GM19023 (cell line): ENCODE results near the gene SOCS3.

Experiments
- ATAC-seq: cut with Tn5 transposase; IDR thresholded peaks from one replicate; pipeline ENCODE4 v1.9.1; 2021; ENCODE audit warnings: mild to moderate bottlenecking, moderate library complexity; ENCODE audit not compliant: unreplicated experiment

The SOCS3 gene

GRCh38 chr17:78353834-78354233 is 6.0 kb downstream of the SOCS3 start:
- no peak for ATAC-seq

- no peak for ATAC-seq
Measured at GRCh38 chr17:78351449-78352006, 8.3 kb downstream of the SOCS3 start.

DNA sequence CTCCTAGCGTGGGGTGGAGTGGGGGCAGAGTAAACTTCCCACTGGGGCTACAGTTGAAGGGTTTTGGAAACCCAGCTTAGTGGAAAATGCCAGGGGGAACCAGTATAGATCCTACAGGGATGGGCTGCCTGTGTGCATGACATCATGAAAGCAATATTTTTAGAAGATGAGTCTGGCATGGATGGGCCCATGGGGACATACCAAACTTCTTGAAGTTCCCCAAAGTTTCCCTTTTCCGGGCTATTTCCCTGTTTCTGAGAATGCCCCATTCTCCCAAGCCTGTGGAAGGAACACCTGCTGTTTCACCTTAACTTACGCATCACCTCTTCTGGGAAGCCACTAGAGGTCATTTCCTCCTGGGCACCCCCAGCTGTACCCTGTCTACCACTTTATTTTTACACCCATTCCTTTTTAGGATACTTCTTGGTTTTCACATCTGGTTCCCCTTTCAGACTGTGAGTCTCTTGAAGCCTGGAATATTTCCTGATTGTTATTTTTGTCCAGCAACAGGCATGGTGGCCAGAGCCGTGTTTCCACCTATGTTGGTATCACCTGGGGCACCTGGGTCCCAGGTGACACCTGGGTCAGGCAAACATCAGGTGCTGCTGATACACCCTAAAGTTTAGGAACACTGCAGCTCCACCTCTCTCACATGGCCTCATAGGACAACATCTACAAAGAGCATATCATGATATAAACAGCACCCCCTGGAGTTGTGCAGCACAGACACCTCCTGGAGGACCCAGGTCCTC is 9.8 kb downstream of the SOCS3 start:
- no peak for ATAC-seq

DNA sequence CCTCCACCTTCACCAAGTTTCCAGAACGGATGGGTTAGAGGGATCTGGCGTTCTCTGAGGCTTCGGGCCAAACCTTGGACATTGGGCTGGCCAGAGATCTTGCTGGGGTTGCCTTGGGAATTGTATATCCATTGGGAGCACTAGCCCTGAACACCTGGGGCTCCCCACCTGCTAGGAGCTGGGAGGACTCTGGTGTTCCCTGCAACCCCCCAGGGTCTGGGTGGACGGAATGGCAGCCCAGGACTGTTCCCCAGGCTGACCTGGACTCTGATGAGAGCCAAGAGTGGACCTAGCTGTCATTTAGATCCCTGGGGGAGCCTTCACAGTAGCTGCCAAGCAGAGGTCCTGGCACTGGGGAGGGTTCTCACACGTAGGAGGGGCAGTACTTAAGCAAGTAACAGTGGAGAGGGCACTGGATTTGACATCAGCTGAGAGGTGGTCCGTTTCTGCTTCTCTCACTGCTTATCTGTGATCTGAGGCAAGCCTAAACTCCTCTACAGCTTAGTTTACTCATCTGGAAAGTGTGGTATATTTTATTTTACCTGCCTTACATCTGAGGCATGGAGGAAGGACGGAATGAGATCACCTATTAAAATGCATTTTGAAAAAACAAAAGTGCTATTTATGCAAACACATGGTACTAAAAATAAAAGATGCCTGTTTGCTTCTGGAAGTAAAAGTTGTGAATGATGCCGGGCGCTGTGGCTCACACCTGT is 11.7 kb downstream of the SOCS3 start:
- ATAC-seq, result no peak

- ATAC-seq, result no peak
Measured at GRCh38 chr17:78347453-78347852, 12.4 kb downstream of the SOCS3 start.

GRCh38 chr17:78346605-78347250 is 13.1 kb downstream of the SOCS3 start:
- ATAC-seq, result no peak

DNA sequence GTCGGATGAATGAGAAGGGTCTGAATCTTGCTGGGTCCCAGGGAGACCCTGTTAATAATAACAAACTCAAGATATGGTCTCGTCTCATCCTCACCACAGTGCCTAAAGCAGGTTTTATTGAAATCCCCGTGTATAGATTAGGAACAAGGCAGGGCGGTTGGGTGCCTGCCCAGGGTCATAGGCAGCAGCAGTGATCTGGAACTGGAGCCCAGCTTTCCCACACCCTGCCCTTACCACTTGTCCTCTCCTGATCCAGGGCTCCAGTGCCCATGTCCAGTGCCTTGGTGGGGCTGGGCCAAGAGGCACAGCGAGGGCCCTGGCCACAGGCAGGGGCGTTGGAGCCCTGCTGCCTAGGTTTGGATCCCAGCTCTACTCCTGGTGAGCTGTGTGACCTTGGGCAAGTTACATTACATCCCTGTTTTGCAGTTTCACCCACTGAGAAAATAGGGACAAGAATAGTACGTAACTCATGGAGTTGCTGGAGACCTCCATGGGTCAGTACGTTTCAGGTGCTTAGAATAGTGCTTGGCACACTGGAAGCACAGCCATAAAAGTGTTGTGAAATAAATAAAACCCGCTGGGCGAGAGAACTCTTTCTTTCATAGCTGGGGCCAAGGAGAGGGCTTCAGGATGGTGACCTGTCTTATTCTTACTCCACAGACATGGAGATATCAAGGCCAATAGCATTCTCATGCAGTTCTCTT is 13.9 kb downstream of the SOCS3 start:
- ATAC-seq, result no peak

DNA sequence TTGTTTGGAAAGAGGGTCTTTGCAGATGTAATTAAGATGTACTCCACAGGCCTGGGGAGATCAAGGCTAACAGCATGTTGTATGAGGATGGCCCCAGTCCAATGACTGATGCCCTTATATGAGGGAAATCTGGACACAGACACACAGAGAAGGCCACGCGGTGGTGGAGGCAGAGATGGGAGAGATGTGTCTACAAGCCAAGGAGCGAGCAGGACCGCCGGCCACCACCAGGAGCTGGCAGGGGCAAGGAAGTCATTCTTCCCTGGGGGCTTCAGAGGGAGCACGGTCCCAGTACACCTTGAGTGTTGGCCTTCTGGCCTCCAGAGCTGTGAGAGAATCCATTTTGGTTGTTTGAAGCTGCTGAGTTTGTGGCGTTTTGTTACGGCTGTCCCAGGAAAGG is 14.7 kb downstream of the SOCS3 start:
- ATAC-seq, result no peak

GRCh38 chr17:78344666-78345065 is 15.2 kb downstream of the SOCS3 start:
- no peak for ATAC-seq

GRCh38 chr17:78343543-78344201 is 16.2 kb downstream of the SOCS3 start:
- ATAC-seq, result no peak

DNA sequence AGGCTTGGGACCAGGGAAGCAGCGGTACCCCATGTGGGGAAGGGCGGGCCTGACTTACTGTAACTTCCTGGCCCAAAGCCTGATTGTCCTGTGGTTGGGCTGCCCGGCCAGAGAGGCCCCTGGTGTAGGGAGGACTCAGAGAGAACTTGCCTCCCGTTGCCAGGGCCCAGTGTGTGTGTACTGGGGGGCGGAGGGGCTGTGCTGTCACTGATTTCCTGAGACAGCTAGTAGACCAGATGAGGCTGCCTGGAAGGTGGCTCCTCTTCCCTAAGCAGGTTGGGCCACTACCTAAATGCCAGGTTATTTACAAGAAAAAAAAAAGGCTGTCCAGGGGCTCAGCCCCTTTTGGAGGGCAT is 16.7 kb downstream of the SOCS3 start:
- ATAC-seq, result no peak

- ATAC-seq, result no peak
Measured at GRCh38 chr17:78342449-78343186, 17.3 kb downstream of the SOCS3 start.

DNA sequence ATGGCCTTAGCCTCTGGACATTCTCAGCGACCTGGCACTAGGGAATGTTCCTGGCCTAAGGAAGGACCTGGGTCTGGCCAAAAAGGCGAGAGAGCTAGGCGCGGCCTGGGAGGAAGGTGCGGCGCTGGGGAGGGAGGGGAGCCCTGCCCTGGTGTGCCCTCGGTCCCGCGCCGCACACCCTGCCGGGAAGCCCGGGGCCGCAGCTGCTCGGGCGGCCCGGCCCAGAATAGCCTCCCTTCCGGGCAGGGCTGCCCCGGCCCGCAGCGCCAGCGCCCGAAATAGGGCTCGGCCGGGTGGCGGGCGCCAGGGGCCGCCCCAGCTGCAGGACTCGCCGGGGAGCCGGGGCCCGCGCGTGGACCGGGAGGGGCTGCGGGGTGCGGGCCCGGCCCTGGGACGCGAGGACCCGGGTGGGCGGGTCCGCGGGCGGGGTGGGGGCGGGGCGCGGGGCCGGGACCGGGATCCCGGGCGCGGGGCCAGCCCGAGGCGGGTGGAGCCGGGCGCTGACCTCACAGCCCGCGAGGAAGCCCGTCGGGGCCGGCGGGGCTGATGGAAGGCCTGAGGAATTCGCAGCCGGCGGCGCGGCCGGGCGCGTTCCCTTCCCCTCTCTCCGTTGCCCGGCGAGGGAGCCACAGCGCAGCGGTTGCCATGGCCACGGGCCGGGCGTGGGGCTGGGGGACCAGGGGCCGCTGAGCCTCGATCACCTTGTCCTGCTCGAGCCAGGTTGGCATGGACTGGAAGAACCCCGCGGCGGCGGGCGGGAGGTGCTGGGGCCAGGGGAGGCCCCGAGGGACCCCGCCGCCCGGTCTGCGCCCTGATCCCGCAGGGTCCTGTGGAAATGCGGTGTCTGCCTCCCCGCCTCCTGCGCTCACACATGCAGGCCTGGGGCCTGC is 18.1 kb downstream of the SOCS3 start:
- ATAC-seq, result no peak

DNA sequence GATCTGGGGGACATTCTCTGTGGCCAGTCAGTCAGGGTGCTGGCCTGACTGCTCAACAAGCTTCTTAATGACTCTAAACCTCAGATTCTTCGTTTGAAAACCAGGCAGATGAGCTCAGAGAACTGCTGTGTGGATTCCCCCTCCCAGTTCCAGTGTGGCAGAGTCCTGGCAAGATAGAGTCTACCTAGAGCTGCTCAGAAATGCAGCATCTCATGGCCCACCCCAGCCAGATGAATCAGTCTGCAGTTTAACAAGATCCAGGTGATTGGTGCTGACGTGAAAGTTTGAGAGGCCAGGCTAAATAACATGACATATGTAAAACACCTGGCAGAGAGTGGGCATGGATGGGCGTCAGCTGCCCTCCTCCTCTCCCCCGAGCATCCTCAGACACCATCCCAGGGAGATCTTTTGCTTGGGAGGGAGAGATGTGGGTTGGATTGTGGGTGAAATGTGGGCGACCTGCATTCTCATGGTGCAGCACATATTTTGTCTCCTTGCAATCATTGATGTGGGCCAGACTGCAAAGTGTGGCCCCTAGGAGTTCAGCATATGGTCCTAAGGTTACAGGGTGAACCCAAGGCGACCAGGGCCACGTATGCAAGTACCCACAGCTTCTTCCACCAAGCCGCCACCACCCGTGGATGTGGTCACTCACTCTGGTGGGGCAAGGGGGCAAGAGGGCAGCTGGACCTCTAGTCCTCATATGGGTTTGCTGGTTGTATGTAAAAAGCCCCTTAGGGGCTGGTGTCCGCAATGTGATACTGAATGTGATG is 19.5 kb downstream of the SOCS3 start:
- no peak for ATAC-seq

- ATAC-seq, result no peak
Measured at GRCh38 chr17:78338486-78339259, 21.2 kb downstream of the SOCS3 start.

GRCh38 chr17:78337244-78338109 is 22.4 kb downstream of the SOCS3 start:
- ATAC-seq, result no peak

GRCh38 chr17:78335209-78335608 is 24.7 kb downstream of the SOCS3 start:
- ATAC-seq, result no peak
